Right ventricle myocardium superior (tissue), 1 donor: ENCODE data around the gene ZNF445. TPM values are rescaled to one million over a fixed set of nuclear protein-coding genes. Genes with fewer than 3 reads are reported as not detected.
"Not testable (repeated sequence)": the region's sequence is repeated elsewhere in the genome, so short reads cannot be mapped to it uniquely, and the experiment has no call there.

Experiments
- ATAC-seq: fragments of 200-7000 bp; cut with Tn5 transposase; one replicate; pipeline ENCODE4 v1.9.1; 2020; ENCODE audit warnings: mild to moderate bottlenecking; ENCODE audit not compliant: poor library complexity
- DNase-seq: peaks from one replicate; pipeline ENCODE4 v3.0.0-alpha.2; 2020
- intact Hi-C: fragments of 100-400 bp; cut with DNase I; formaldehyde crosslinking; loops from one replicate; pipeline ENCODE4 v1.11.2; 2022
- long read RNA-seq: library from polyadenylated mRNA; unstranded; transcript quantifications from one replicate; pipeline ENCODE4 v2.0.0, GENCODE V29; 2021
- total RNA-seq: library from RNA; stranded (reverse); fragmentation: NEBNext Ultra II Directional; extraction: Animal tissue kit (Norgen Biotek cat#: 25700); gene quantifications from one replicate; pipeline ENCODE4 v1.2.1, GENCODE V29; 2021
- donor health status: DM: no; HTN: yes; CAD: no; lungs with severe emphysema.

ZNF445 gene
- 12.8 TPM for total RNA-seq
- long read RNA-seq, partial matches to known transcripts = 0 of 1 reads
- long read RNA-seq, other reads (novel, unspliced or antisense) = 1 of 1 reads

DNA sequence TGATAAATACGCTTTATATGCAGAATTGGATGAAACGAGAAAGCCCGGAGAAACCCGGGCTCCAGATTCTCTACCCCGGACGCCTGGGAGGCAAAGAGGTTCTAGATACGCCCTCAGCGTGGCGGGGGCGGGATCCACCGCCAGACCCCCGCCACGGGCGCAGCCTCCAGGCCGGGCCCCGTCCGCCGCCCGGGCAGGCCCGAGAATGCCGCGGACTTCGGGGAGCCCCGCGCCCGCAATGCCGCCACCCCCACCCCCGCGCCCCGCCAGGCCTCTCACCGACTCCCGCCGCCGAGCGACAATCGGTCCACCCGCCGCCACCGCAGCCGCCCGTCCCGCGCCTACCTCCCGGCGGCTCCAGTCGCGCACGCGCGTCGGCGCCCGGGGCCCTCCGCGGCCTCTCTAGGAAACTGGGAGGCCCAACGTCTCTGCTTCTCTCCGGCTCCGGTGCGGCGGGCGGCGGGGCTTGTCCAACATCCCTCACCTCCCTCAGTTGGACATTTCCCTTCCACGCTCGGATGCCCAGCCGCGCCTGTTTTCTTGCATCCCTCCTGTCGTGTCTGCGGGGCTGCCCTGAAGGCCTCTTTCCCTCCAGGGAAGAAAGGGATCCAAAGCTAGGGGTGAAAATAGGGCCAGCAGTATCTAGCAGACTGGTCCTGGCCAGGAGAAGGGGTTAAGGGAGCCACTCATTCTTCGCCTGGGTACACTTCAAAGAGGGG, at the start of gene ZNF445:
TSS of gene ZNF445 (minus strand) at position 359 of the 719 bp plus-strand sequence. CDS start 22,121 bp downstream, outside the sequence.
- ATAC-seq = peak; percentile 99

DNA sequence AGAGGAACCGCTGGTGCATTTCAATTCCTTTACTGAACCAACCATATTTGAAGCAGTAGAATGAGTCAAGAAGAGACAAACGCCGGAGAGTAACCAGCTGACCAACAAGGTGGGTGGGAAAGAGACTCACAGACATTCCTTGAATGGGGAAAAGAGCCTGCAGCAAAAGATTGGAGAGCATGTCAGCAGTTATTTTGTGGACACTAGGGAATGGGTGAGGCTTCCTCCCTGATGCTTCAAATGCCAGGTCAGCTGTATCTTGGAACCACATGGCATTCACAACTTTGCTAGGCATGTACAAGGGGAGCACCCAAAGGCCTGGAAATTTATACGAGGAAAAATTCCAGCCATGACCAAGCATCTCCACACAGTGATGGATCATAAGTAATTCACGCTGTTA, 47.6 kb upstream of the ZNF445 start:
- ATAC-seq (no peak), DNase-seq (no peak)
- intact Hi-C loops = no loop called here

More for the DNA sequence above, at the start of gene ZNF445:
- DNase-seq = peak; percentile 89
- intact Hi-C loops = loop anchor here (10.0 kb wide), 1 partner anchor 153 kb away; no protein-coding TSS in a partner anchor

DNA sequence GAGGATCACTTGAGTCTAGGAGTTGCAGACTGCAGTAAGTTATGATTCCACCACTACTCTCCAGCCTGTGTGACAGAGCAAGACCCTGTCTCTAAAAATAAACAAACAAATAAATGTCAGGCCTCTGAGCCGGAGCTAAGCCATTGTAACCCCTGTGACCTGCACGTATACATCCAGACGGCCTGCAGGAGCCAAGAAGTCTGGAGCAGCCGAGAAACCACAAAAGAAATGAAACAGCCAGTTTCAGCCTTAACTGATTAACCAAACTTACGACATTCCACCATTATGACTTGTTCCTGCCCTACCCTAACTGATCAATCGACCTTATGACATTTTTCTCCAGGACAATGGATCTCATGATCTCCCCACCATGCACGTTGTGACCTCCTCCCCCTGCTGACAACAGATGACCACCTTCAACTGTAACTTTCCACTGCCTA, 45.0 kb upstream of the ZNF445 start:
- DNase-seq (no peak), ATAC-seq (no peak)
- intact Hi-C loops = no loop called here

DNA sequence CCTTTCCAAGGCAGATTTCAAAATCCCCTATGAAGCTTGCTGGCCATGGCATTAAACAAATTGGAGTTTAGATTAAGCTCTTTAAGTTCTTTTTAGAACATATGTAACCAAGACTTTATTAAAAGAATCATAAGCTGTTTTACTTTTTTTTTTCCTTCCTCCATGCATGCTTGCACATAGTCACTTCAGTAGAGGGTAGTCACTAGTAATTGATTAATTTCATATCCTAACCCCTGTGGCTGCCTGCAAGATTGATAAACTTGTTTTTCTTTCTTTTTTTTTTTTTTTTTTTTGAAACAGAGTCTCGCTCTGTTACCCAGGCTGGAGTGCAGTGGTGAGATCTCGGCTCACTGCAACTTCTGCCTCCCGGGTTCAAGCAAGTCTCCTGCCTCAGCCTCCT, 44.3 kb upstream of the ZNF445 start:
- no peak for DNase-seq
- ATAC-seq = no peak
- intact Hi-C loops = no loop called here

DNA sequence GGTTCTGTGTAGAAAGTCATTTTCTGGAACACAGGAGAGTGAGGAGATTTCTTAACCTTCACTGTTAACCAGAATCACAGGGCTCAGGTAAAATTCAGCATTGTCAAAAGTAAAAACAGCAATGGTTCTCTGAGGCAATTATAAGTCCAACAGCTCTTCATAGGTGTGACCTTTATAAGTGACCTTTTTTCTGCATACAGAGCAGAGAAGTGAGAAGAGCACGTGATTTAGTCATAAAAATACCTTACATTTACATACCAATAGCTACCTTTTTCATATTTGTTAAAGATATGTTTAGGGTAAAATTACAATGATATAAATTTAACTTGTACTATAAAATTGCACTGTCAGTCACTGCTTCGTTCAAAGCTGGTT, 41.3 kb upstream of the ZNF445 start:
- intact Hi-C loops = no loop called here
- DNase-seq (no peak), ATAC-seq (no peak)

DNA sequence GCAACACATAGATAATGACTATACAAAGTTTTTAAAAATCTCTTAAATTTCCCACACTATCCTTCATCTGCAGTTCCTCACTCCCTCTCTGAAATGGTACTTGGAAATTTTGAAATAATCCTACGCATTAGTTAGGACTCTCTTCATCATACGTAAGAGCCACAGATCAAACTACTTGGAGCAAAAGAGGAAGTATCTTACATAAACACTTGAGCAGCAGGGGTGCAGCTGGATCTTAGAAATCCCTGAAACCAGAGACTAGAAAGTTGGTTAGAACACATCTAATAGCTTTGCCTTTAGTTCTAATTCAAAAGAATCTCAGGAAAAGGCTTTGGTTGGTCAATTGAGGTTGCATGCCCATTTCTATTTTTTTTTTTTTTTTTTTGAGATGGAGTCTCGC, 38.8 kb upstream of the ZNF445 start:
- DNase-seq = no peak
- ATAC-seq = no peak
- intact Hi-C loops = no loop called here

DNA sequence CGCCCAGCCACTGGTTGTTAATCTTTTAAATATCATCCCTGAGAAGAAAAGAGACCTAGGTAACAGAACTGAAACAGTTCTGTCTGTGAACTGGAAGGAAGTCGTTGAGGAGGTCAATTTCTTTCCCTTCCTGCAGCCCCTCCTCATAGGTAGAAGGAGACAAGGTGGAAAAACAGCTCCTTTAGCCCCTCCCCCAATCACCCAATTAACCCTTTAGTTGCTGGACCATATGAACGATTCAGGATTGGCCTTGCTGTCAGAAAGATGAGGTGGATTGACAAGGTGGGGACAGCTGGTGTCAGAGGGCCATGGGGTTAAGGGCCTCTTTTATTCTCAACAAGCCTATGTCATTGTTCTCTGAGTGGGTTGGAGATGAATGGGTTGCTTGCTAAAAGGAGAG, 36.0 kb upstream of the ZNF445 start:
- no peak for ATAC-seq
- intact Hi-C loops = no loop called here
- no peak for DNase-seq

DNA sequence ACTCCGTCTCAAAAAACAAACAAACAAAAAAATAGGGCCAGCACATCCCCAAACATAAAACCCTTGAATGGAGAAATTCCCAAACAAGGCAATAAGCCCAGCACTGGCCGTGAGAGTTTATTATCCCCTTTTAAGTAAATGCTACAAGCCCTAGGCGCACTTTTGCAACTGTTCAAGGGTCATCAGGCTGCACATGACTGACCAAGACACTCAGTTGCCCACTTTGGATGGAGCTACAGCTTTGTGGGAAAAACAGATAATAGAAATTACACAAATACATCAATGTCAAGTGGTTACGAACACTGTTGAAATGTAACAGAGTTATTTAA, 33.7 kb upstream of the ZNF445 start:
- intact Hi-C loops = no loop called here

DNA sequence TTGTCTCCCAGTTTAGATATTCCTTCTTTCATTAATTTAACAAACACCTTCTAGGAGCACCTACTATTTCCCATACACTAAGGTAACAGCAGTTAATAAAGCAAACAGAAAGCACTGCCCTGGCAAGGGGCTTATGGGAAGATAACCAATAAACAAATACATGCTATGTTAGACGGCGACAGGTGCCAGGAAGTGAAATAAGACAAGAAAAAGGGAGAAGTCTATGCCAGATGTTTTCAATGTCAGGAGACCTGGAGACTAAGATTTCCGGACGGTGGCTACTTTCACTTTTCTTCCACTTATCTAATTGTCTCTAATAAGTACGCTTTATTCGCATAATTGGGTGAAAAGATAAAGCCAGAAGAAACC, 32.5 kb upstream of the ZNF445 start:
- intact Hi-C loops = no loop called here
- DNase-seq = no peak
- ATAC-seq = no peak

More for the DNA sequence above, 33.7 kb upstream of the ZNF445 start:
- ATAC-seq (no peak), DNase-seq (no peak)

DNA sequence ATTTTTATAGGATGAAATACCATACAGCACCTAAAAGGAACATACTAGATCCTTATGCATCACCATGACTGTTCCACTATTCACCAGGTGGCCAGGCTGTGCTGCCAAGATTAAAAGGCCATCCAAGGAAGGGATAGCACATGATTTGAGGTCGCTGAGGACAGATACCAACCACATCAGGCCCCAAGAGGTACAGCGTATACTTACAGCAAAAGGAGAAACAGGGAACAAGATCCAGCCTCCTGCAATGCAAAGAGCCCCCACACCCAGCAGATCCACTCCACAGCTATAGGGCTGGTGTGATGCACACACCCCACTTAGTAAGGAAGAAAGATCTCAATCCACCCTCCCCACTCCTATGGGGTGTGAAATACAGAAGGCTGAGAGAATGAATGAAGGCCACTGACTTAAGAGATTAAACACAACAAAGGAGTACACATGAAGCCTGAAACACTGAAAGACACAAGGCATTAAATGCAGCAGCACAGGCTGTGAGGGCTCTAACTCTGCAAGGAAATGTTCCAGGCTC, 32.0 kb upstream of the ZNF445 start:
- peak; percentile 28 for ATAC-seq
- intact Hi-C loops = no loop called here
- DNase-seq = no peak

DNA sequence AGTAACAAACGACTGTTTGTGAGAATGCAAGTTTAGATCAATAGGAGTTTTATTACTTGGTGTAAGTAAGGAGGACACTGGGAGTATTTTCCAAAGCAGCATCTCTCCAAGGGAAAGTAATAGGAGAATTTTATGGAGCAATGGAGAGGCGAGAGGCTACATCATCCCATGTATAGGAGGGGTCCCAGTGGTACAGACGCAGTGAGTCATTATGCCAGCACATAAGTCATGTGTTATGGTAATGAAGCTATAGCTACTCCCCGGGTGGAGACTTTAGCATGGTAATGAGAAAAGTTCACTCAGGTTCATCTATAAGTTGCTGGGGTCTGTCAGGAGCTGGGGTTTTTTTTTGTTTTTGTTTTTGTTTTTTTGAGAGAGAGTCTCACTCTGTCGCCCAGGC, 29.5 kb upstream of the ZNF445 start:
- no peak for DNase-seq
- no peak for ATAC-seq
- intact Hi-C loops = no loop called here

DNA sequence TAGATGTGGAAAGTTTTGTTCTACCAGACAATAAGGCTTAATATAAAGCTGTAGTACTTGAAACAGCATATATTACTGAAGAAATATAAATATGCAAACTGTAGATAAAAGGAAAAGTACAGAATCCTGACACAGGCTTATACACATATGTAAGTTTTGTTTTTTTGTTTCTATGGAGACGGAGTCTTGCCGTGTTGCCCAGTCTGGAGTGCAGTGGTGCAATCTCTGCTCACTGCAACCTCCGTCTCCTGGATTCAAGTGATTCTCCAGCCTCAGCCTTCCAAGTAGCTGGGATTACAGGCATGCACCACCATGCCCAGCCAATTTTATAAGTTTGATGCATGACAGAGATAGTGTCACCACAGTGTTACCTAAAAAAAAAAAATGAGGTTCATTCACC, 29.1 kb upstream of the ZNF445 start:
- DNase-seq (no peak), ATAC-seq (no peak)
- intact Hi-C loops = no loop called here

DNA sequence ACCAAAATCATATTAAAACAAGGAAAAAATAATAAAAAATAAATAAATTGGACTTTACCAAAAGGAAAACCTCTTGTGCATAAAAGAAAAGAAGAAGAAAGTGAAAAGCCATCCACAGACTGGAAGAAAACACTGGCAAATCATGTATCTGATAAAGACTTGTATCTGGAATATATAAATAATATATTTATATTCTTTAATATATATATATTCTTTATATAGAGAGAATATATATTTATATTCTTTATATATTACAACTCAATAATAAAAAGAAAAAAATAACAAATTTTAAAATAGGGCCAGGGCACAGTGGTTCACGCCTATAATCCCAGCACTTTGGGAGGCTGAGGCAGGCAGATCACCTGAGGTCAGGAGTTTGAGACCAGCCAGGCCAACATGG, 27.1 kb upstream of the ZNF445 start:
- no peak for DNase-seq
- intact Hi-C loops = no loop called here
- ATAC-seq = no peak

DNA sequence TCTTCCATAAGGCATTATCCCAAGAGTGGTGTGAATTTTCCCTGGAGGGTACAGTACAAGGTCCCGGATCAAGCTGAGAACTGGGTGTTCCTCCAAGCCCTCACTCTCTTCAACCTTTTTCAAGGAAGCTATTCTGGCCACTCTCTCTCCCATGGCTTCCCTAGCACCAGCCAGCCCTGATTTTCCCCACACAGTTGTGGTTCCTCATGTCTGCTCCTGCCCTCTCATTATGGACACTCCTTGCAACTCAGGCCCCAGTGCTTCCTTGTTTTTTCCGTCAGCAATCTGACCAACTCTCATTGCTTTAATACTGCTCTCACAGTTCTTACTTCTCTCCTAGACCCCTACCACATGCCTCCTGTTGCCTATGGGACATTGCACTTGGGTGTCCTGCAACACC, 25.7 kb upstream of the ZNF445 start:
- DNase-seq, ATAC-seq, intact Hi-C loops: not testable (repeated sequence)

DNA sequence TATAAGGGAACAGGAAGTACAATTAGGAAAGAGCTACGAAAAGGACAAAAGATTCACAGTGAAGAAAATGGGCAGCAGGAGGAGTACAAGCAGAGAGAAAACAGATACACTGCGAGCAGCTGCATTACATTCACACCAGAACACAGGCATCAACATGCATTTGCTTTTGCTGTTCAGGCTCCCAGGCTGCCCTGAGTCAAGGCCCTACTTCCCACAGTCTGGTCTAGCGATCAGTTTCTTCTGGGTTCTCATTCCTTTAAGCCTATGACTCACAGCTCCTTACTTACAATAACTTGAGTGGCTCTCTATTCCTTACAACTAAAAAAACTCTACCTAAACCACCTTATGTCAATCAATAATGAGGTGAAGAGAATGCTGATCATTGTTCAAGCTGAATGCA, 24.5 kb upstream of the ZNF445 start:
- ATAC-seq (no peak), DNase-seq (no peak)
- intact Hi-C loops = no loop called here

DNA sequence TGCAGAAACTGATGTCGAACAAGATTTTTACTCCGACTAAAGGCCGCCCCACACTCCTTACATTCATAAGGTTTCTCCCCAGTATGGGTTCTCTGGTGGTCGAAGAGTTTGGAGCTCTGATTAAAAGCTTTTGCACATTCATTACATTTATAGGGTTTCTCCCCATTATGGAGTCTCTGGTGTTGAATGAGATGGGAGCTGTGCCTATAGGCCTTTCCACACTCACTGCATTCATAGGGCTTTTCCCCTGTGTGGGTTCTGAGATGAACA, 22.4 kb upstream of the ZNF445 start:
- DNase-seq, ATAC-seq, intact Hi-C loops: not testable (repeated sequence)

DNA sequence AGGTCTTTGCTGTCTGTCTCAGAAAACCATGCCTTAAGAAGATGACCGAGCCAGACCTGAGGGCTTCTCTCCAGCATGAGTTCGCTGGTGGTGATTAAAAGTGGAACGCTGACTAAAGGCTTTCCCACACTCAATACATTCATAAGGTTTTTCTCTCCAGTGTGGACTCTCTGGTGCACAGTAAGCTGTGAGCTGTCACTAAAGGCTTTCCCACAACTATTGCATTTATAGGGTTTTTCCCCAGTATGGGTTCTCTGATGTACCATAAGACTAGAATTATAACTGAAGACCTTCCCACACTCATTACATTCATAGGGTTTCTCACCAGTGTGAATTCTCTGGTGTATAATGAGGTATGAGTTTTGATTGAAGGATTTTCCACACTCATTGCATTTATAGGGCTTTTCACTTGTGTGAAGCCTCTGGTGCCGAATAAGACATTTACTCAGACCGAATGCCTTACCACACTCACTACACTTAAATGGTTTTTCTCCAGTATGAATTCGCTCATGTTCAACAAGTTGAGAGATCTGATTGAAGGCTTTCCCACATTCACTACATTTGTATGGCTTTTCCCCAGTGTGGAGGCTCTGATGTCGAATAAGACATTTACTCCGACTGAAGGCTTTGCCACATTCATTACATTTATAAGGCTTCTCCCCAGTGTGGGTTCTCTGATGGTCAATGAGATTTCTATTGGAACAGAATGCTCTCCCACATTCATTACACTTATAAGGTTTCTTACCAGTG, 21.9 kb upstream of the ZNF445 start:
- ATAC-seq (no peak), DNase-seq (no peak)
- intact Hi-C loops = no loop called here

DNA sequence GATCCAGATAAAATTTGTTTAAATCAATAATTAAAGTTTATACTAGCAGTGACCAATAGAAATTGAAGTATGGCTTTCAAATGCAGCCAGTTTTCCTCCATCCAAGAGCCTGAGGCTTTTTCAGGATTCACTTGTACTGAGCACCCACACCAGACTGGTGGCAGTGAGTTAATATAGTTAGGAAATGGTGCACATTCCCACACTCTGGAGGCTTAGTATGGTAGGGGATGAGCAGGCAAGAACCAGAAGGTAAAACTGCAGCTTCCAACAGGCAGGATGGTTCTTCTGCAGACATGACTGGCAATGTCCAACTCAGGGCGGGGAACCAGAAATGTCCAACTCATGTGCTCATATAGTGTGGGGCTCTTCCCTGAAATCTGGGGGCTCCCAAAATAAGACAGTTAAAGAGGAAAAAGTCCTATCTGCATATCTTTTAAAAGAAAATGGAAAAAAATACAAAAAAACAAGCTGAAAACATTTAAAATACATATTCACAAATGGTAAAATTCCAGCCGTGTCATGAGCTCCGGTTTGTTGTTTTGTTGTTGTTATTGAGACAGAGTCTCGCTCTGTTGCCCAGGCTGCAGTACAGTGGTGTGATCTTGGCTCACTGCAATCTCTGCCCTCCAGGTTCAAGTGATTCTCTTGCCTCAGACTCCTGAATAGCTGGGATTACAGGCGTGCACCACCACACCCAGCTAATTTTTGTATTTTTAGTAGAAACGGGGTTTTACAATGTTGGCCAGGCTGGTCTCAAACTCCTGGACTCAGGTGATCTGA, 18.4 kb upstream of the ZNF445 start:
- no peak for DNase-seq
- no peak for ATAC-seq

DNA sequence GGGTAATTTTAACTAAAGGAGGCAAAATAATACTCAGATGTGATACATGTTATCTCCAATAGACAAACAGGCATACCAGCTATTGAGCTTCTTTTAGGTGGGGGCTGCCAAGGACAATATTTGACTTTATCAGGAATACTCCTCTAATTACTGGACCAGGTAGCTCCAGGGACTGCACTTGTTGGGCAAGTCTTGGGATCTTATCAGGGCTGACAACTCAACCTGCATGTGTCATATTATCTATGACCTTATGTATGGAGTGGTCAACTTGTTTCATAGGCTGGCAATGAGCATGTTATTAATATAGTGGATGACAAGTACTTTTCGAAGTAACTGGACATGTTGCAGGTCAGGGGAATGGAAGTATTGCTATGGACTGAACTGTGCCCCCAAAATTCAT, 15.0 kb upstream of the ZNF445 start:
- intact Hi-C loops = no loop called here
- ATAC-seq = no peak

More for the DNA sequence above, 18.4 kb upstream of the ZNF445 start:
- intact Hi-C loops = no loop called here

DNA sequence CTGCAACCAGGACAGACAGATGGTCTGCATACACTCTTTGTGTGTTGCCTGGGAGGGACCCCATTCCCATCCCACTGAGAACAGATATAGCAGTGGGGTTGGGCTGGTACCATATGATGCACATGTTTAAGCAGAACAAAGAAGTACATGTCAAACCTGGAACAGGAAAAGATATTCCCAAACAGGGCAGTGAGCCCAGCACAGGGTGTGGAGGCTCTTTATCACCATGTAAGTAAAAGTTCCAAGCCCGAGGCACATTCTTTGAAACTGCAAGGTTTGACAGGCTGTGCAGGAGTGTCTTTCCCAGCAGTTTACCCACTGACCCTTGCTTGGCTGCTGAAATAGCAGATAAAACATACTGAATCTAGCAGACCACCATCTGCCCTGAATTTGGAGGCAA, 5.3 kb upstream of the ZNF445 start:
- ATAC-seq (no peak), DNase-seq (no peak)
- intact Hi-C loops = no loop called here

More for the DNA sequence above, 15.0 kb upstream of the ZNF445 start:
- no peak for DNase-seq
